ENCODE results near the gene VMAC. TPM values are rescaled to one million over a fixed set of nuclear protein-coding genes. Genes with fewer than 3 reads are reported as not detected.

VMAC gene
- total and polyA plus RNA-seq, 9 donors: 3.4 to 8.5 (median 6.4) TPM

- Histone ChIP-seq H3K4me3 (no peak overlapping the region), H3K27ac (no peak overlapping the region), H3K9me3 (no peaks in the 10 kb centered on the region), H3K27me3 (no peaks in the 10 kb centered on the region), H3K4me1 (ENCODE audit: insufficient read depth) (no peaks in the 10 kb centered on the region), H3K36me3 (no peaks in the 10 kb centered on the region)
- DNase-seq: peak in 3 of 5 donors; percentile 34 to 64 (median 62)
- WGBS, 3 donors: 44 to 65% (median 59%) methylated on average over 14 of the region's 14 CpGs
- intact Hi-C loops (cut with DNase I): no loop called here
- TF ChIP-seq CTCF (IDR thresholded peaks at IDR 0.05) (no peak), POLR2A (IDR thresholded peaks at IDR 0.05) (no peak), EP300 (IDR thresholded peaks at IDR 0.05) (no peak)
Observed at GRCh38 chr19:5926641-5927440, 22.2 kb downstream of the VMAC start.

DNA sequence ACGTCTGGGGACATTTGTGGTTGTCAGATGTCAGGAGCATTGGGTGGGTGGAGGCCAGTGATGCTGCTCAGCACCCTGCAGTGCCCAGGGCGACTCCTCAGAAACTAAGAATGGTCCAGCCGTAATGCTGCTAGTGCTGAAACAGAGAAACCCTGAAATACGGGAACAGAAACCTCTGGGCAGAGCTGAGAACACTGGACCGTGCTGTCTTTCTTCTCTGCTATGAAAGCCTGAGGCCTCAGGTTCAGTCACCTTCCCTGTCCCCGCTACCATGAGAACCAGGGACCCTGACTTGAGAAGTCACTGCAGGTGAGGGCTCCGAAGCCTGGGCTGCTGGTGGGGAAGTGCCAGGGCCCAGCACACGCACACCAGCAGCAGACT, 22.8 kb downstream of the VMAC start:
- Histone ChIP-seq H3K4me1 (ENCODE audit: insufficient read depth) (no peaks in the 10 kb centered on the region), H3K36me3 (no peaks in the 10 kb centered on the region), H3K9me3 (no peaks in the 10 kb centered on the region), H3K27ac (no peak overlapping the region), H3K4me3 (no peak overlapping the region), H3K27me3 (no peaks in the 10 kb centered on the region)
- 91 to 96% (median 95%) methylated on average over 8 of the region's 8 CpGs for WGBS, 3 donors
- TF ChIP-seq CTCF (IDR thresholded peaks at IDR 0.05) (no peak), POLR2A (IDR thresholded peaks at IDR 0.05) (no peak), EP300 (IDR thresholded peaks at IDR 0.05) (no peak)
- intact Hi-C loops (cut with DNase I): no loop called here
- no peak for DNase-seq

- Histone ChIP-seq H3K4me3 (no peak overlapping the region), H3K9me3 (no peaks in the 10 kb centered on the region), H3K27ac (no peak overlapping the region), H3K27me3 (no peaks in the 10 kb centered on the region), H3K4me1 (ENCODE audit: insufficient read depth) (no peaks in the 10 kb centered on the region), H3K36me3 (no peaks in the 10 kb centered on the region)
- intact Hi-C loops (cut with DNase I): no loop called here
- no peak for DNase-seq
- 86 to 89% (median 89%) methylated on average over 13 of the region's 13 CpGs for WGBS, 3 donors
- TF ChIP-seq POLR2A (IDR thresholded peaks at IDR 0.05) (no peak), EP300 (IDR thresholded peaks at IDR 0.05) (no peak), CTCF (IDR thresholded peaks at IDR 0.05) (no peak)
Observed at GRCh38 chr19:5929179-5929578, 24.5 kb downstream of the VMAC start.

DNA sequence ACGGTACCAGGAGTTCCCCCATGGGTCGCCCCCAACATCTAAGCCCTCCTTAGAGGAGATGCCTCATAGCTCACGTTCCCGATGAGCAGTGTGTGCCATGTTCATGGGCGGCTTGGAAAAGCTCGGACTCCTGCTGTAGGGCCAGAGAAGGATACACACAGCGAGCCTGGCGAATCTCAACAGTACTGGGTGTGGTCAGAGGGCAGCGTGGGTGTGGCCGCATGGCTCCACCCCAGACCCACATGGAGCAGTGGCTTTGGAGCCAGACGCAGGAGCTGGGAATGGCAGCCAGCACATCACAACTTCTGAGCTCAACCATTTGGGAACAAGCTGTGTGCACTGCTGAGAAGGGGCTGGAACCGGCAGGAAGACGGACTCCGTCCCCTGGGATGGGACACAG, 25.0 kb downstream of the VMAC start:
- H3K27me3 ChIP-seq: no peaks in the 10 kb centered on the region
- H3K4me3 ChIP-seq: no peak overlapping the region
- no peaks in the 10 kb centered on the region for H3K36me3 ChIP-seq
- no peaks in the 10 kb centered on the region for H3K9me3 ChIP-seq
- TF ChIP-seq POLR2A (IDR thresholded peaks at IDR 0.05): no peak
- TF ChIP-seq CTCF (IDR thresholded peaks at IDR 0.05): no peak
- TF ChIP-seq EP300 (IDR thresholded peaks at IDR 0.05): no peak
- no peak for DNase-seq
- 87 to 90% (median 88%) methylated on average over 14 of the region's 14 CpGs for WGBS, 3 donors
- no peak overlapping the region for H3K27ac ChIP-seq
- no peaks in the 10 kb centered on the region for H3K4me1 ChIP-seq (ENCODE audit: insufficient read depth)
- intact Hi-C loops (cut with DNase I): no loop called here

Measured in ovary (tissue), 9 donors.